ENCODE data around the gene MRPS22. TPM values are rescaled to one million over a fixed set of nuclear protein-coding genes. Genes with fewer than 3 reads are reported as not detected.

The MRPS22 gene
- total RNA-seq, 1 experiment from 2014 or later: 45.7 TPM

GRCh38 chr3:139326707-139327106 lies 17.1 kb upstream of the MRPS22 start:
- H3K23me2 ChIP-seq (ENCODE audit: insufficient read length, low read depth, low read length, poor library complexity, severe bottlenecking): no peaks in the 10 kb centered on the region
- H3K4me2 ChIP-seq (ENCODE audit: insufficient read depth, insufficient read length, low read length): no peak overlapping the region
- H3K4me1 Mint-ChIP-seq: peaks cover 3 to 4% of the 10 kb centered on the region in 2 experiments; a peak in 3 of 4 replicates
- H3K27me3 Mint-ChIP-seq (ENCODE audit: low read depth): peaks cover 56% of the 10 kb centered on the region
- H2BK20ac ChIP-seq (ENCODE audit: low read depth, low read length, poor library complexity, severe bottlenecking): no peak overlapping the region
- H3K79me2 ChIP-seq (ENCODE audit: insufficient read depth, low read length): no peaks in the 10 kb centered on the region
- no peak overlapping the region for H4K5ac ChIP-seq (ENCODE audit: insufficient read length, low read depth, low read length)
- H2AK5ac ChIP-seq (ENCODE audit: insufficient read length, low read length): no peak overlapping the region
- no peak overlapping the region for H3K27ac ChIP-seq (ENCODE audit: insufficient read length, low read depth, low read length)
- no peak overlapping the region for H2BK120ac ChIP-seq (ENCODE audit: low read depth, low read length, poor library complexity, severe bottlenecking)
- no peaks in the 10 kb centered on the region for H3K4me1 ChIP-seq (ENCODE audit: insufficient read depth, low read length)
- no peaks in the 10 kb centered on the region; the same call in 1 of the 2 replicates for H3K27me3 ChIP-seq (ENCODE audit: insufficient read depth, low read length)
- no peak overlapping the region for H4K8ac ChIP-seq (replicated peaks; ENCODE audit: insufficient read length, low read depth, low read length)
- TF ChIP-seq CTCF (conservative IDR thresholded peaks at IDR 0.05): no peak
- H3K9me3 Mint-ChIP-seq: no peaks in the 10 kb centered on the region; a peak in 1 of 5 replicates
- no peak overlapping the region for H3K27ac Mint-ChIP-seq
- no peak overlapping the region for H3K18ac ChIP-seq (ENCODE audit: insufficient read length, low read depth, low read length)
- WGBS (ENCODE audit: extremely low coverage, insufficient read length, low lambda C conversion rate): no CpG with 5 or more reads among the region's 4 CpGs
- no peak overlapping the region for H4K91ac ChIP-seq (ENCODE audit: insufficient read length, low read depth, low read length)
- H2BK5ac ChIP-seq (ENCODE audit: insufficient read length, low read length): no peak overlapping the region
- no peak overlapping the region for H3K4me3 Mint-ChIP-seq
- H3T11ph ChIP-seq (ENCODE audit: low read length): no peak overlapping the region
- no peak overlapping the region for H2BK15ac ChIP-seq (ENCODE audit: low read depth, low read length)
- no peak for DNase-seq
- H3K79me1 ChIP-seq (ENCODE audit: insufficient read depth, low read depth, low read length, poor library complexity, severe bottlenecking): no peaks in the 10 kb centered on the region
- no peaks in the 10 kb centered on the region for H4K20me1 ChIP-seq (ENCODE audit: control insufficient read depth, insufficient read depth, insufficient read length)
- no peak overlapping the region for H3K23ac ChIP-seq (ENCODE audit: insufficient read length, low read depth, low read length)
- no peak overlapping the region for H2AFZ ChIP-seq (ENCODE audit: low read length)
- no peaks in the 10 kb centered on the region for H3K36me3 Mint-ChIP-seq (ENCODE audit: insufficient read depth in 1 of 3, low read depth in 3 of 3)
- H3K14ac ChIP-seq (ENCODE audit: insufficient read depth, low read length): no peak overlapping the region
- no peak overlapping the region for H3K56ac ChIP-seq (ENCODE audit: insufficient read length, low read depth, low read length)
- no peaks in the 10 kb centered on the region for H3K9me3 ChIP-seq (ENCODE audit: control insufficient read depth, low read depth, low read length)
- no peak overlapping the region for H2BK12ac ChIP-seq (ENCODE audit: insufficient read length, low read depth, low read length)
- no peak overlapping the region for H3K4ac ChIP-seq (ENCODE audit: low read depth, low read length)
- no peak overlapping the region for H3K9ac ChIP-seq (ENCODE audit: extremely low read depth, insufficient read length, low read length)

Measured in H9 (cell line).